ENCODE measurements around the gene PPIL6.
"Not testable (repeated sequence)": the region's sequence is repeated elsewhere in the genome, so short reads cannot be mapped to it uniquely, and the experiment has no call there.

Gene PPIL6

GRCh38 chr6:109466212-109466923 is 25.9 kb upstream of the PPIL6 start:
- no peak for DNase-seq (ENCODE audit: low spot score)

- peak; percentile 90 for DNase-seq (ENCODE audit: low spot score)
Measured at GRCh38 chr6:109465772-109466171, 25.3 kb upstream of the PPIL6 start.

GRCh38 chr6:109461733-109462526 is 21.5 kb upstream of the PPIL6 start:
- no peak for DNase-seq (ENCODE audit: low spot score)

GRCh38 chr6:109461205-109461604 is 20.8 kb upstream of the PPIL6 start:
- DNase-seq (ENCODE audit: low spot score) = not testable (repeated sequence)

GRCh38 chr6:109460161-109460829 is 19.9 kb upstream of the PPIL6 start:
- DNase-seq (ENCODE audit: low spot score) = no peak

GRCh38 chr6:109458774-109459531 is 18.5 kb upstream of the PPIL6 start:
- peak; percentile 76 for DNase-seq (ENCODE audit: low spot score)

- no peak for DNase-seq (ENCODE audit: low spot score)
Measured at GRCh38 chr6:109457562-109457996, 17.2 kb upstream of the PPIL6 start.

- peak; percentile 61 for DNase-seq (ENCODE audit: low spot score)
Measured at GRCh38 chr6:109456710-109457561, 16.5 kb upstream of the PPIL6 start.

GRCh38 chr6:109456111-109456583 is 15.7 kb upstream of the PPIL6 start:
- DNase-seq (ENCODE audit: low spot score) = no peak

- peak; percentile 40 for DNase-seq (ENCODE audit: low spot score)
Measured at GRCh38 chr6:109455437-109456110, 15.1 kb upstream of the PPIL6 start, which contains the start of gene MICAL1. TSS of gene MICAL1 (minus strand) at chr6:109455772. CDS start at chr6:109454196, 1,576 bp downstream.

- peak; percentile 81 for DNase-seq (ENCODE audit: low spot score)
Measured at GRCh38 chr6:109454496-109455436, 14.3 kb upstream of the PPIL6 start.

- peak; percentile 32 for DNase-seq (ENCODE audit: low spot score)
Measured at GRCh38 chr6:109453594-109454495, 13.4 kb upstream of the PPIL6 start.

- DNase-seq (ENCODE audit: low spot score) = no peak
Measured at GRCh38 chr6:109453156-109453555, 12.7 kb upstream of the PPIL6 start.

GRCh38 chr6:109452181-109452580 is 11.8 kb upstream of the PPIL6 start:
- DNase-seq (ENCODE audit: low spot score) = no peak

- no peak for DNase-seq (ENCODE audit: low spot score)
Measured at GRCh38 chr6:109451376-109451775, 10.9 kb upstream of the PPIL6 start.

GRCh38 chr6:109450801-109451200 is 10.4 kb upstream of the PPIL6 start:
- DNase-seq (ENCODE audit: low spot score) = no peak

- no peak for DNase-seq (ENCODE audit: low spot score)
Measured at GRCh38 chr6:109449795-109450673, 9.6 kb upstream of the PPIL6 start.

Data from pons (tissue), 1 donor.